HG03469 (cell line): ENCODE measurements around the gene BRSK2.
"Not testable (repeated sequence)": the region's sequence is repeated elsewhere in the genome, so short reads cannot be mapped to it uniquely, and the experiment has no call there.

Source experiments
- ATAC-seq: cut with Tn5 transposase; IDR thresholded peaks from one replicate; pipeline ENCODE4 v1.9.1; 2021; ENCODE audit warnings: mild to moderate bottlenecking, moderate library complexity, moderate number of reproducible peaks; ENCODE audit not compliant: unreplicated experiment

BRSK2 gene

DNA sequence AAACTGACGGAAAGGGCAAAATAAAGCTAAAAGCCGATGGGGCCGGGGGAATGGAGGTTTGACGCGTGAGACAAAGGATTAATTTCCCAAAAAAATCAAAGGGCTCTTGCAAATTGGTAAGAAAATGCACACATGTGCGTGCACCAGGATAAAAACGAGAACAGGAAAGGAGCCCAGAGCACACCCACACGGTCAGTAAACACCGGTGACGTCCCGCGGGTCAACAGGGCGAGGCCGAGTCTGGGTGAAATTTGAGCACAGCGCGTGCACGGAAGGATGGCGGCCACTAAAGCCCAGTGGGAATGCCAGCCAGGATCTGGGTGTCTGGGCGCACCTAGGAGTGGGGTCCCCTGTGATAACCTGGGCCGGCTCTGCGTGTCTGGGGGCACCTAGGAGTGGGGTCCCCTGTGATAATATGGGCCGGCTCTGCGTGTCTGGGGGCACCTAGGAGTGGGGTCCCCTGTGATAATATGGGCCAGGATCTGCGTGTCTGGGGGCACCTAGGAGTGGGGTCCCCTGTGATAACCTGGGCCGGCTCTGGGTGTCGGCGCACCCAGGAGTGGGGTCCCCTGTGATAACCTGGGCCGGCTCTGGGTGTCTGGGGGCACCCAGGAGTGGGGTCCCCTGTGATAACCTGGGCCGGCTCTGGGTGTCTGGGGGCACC lies 44.4 kb downstream of the BRSK2 start:
- ATAC-seq: no peak

DNA sequence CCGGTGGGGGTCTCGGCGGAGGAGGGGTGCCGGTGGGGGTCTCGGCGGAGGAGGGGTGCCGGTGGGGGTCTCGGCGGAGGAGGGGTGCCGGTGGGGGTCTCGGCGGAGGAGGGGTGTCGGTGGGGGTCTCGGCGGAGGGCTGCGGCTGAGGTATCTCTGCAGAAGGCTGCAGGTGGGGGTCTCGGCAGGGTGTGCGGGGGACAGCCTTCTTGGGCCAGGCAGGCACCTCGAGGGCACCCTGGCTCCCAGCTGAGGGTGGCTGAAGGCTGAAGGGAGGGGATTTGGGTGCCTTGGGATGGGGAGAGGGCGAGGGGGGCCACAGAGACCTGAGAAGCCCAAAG lies 45.7 kb downstream of the BRSK2 start:
- ATAC-seq: not testable (repeated sequence)

DNA sequence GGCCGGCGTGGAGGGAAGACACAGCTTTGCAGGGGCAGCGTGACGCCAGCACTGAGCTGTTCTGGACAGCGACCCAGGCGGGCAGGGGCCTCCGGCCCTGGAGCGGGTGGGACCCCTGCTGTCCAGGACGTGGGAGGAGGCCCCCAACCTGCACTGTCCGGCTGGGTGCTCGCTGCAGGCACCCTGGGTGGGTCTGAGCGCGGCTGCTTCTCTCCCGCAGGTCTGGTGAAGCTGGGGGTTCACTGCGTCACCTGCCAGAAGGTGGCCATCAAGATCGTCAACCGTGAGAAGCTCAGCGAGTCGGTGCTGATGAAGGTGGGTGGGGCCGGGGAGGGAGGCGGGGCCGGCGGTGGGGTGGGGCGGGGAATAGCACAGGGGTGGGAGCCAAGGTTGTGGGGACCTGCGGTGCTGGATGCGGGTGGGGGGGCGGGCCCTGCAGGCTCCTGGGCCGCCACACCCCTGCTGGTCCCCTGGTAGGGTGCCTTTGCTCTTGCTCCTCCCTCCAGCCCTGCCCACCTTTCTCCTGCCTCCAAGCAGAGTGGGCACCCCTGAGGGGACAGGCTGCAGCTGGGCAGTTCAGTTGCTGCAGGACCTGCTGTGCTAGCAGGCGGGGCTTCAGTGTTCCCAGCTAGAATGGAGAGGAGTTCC lies 46.2 kb downstream of the BRSK2 start:
- no peak for ATAC-seq

DNA sequence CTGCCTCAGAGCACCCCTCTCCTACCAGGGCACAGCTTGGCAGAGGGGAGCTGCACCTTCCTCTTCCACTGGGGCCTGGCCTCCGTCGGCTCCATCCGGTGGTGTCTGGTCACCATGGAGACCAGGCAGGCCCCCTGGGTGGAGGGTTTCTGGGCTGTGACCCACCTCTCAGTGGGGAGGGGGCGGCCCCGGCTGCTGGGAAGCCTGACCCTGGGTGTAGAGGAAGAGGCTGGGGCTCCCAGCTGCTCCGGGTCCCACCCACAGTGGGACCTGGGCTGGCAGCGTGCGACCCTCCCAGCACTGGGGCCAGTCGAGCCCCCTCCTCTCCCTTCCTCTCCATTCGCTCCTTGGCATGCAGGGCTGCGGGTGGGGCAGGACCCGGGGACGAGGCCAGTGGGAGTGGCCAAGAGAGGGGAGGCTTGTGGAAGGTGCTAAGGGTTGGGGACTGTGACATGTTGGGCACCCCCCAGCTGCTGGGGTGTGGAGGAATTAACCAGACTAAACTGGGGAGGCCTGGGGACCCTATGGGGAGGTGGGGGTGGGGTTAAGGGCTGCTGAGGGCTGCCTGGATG lies 46.8 kb downstream of the BRSK2 start:
- no peak for ATAC-seq

DNA sequence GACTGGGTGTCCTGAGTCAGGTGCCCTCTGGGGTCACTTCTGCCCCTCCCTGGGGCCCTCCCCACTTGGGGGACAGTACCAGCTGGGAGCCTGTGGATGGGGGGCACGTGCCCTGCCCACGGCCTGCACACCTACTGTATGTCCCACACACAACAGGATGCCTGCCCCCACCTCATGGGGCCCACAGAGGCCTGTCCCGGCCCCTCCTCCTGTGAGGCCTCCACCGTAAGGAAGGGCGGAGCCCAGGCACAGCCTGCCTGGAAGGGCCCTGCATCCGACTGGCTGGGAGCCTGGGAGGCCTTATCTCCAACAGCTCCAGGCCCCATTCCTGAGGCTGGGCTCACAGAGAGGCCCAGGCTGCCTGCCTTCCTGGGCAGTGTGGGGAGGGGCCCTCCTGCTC lies 47.8 kb downstream of the BRSK2 start:
- no peak for ATAC-seq

DNA sequence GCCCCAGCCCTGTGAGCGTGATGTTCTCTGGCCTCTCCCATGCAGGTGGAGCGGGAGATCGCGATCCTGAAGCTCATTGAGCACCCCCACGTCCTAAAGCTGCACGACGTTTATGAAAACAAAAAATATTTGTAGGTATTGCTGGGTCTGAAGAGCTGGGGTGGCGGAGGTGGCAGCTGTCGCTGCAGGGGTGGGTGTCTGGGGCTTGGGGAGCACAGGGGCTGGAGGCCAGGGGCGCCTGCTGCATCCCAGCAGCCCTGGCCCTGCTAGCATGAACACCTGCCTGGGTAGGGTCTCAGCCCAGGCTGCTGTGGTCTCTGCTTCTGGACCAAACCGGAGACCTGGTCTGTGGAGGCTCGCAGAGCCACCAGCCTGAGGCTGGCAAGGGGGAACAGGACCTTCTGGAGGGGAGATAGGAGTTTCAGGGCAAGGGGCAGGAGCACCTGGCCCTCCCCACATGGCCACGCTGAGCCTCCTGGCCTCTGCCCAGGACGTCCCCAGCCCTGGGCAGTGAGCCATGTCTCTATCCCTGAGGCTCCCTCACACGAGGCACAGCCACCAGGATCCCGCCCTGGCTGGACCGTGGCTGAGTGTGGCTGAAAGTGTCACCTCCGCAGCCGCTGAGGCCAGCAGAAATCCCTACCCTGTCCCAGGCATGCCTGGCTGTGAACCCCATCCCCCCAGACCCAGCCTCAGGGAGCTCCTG lies 48.7 kb downstream of the BRSK2 start:
- no peak for ATAC-seq

DNA sequence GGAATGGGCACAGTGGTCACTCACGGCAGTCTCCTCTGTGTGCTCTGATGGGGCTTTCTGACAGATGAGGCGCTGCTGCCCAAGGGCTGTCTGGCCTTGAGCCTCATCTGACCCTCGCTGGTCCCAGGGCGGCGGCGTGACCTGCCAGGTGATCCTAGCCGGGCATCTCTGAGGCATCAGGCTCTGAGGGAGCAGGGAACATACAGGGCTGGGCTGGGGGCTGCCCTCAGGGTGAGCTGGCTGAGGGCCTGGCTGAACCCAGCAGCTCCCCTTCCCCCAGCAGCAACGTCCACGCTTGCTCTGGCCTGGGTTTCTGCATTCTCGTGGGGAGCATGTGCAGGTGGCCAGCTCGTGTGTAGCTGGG lies 49.2 kb downstream of the BRSK2 start:
- ATAC-seq: no peak

DNA sequence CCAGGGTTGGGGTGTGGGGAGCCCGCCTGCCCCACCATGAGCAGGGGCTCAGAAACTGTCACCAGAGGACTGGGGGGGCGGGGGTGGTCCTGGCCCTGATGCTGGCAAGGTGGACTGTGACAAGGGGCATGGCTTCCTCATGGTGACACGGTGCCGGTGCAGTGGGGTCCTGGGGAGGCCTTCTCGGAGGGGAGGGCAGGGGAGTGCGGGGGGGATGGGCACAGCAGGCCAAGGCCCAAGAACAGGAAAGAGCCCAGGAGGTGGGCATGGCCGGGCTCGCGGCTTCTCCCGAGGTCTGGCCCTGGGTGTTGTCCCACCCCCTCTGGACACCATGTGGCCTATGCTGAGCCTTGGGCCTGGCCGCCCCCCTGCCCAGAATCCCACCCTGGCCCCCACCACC lies 49.6 kb downstream of the BRSK2 start:
- no peak for ATAC-seq

DNA sequence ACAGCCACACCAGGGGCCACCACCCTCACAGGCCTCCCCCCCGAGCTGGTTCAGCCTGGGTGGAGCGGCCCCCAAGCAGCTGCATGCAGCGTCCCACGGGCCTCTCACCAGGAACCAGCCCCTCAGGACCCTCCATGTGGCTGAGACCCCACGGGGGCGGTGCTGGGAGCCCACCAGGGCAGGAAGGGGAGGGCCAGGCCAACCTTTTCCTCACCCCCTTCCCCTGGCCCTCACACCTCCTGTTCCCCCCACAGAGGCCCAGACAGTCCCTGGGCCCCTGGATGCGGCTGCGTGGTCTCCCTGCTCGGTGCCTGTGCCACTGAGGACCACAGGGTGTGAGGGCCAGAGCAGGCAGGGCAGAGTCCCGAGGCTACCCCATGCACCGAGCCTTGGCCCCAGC lies 50.3 kb downstream of the BRSK2 start:
- no peak for ATAC-seq

DNA sequence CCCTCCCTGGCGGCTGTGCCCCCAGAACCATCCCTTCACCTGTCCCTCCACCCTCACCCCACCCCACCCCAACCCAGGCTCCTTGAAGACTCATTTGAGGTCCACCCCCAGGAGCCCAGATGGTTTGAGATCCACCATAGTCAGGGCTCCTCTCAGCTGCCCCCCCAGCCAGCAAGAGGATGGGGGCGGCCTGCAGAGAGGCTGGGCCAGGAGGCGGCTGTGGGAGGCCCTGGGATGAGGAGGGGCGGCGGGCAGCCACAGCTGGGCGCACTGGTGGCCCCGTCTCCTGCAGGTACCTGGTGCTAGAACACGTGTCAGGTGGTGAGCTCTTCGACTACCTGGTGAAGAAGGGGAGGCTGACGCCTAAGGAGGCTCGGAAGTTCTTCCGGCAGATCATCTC lies 50.8 kb downstream of the BRSK2 start:
- no peak for ATAC-seq

DNA sequence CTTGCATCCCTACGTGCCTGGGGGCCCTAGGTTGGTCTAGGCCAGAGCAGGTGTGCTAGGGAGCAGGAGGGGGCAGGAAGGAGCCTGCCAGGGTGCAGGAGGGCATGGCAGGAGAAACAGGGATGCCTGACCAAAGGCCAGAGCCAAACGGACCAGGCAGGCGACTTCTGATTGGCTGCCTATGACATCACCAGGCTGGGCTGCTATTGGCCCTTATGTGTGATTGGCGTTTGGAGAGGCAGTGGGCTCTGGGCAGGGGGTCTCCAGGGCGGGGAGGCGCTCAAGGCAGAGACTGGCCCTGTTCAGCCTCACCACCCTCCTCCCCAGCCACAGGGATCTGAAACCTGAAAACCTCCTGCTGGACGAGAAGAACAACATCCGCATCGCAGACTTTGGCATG lies 52.4 kb downstream of the BRSK2 start:
- no peak for ATAC-seq

DNA sequence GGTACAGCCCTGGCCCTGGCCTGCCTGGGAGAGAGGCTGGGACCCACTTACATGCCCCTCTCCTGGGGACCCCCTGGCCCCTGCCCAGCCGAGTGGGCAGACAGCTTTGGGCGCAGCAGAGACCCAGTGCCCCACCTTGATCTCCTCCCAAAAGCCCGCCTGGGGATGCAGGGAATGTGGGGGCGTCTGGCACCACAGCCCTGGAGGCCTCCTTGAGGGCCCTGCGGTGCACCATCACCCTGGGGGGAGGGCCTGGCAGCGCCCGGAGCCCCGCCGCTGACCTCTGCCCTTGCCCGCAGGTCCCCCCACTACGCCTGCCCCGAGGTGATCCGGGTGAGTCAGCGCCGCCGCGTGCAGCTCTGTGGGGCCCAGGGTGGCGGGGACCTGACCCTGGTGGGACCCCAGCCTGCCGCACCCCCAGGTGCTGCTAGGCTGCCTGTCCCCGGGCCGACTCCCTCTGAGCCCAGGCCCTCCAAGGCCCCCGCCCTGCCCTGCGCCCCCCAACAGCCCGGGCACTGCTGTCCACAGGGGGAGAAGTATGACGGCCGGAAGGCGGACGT lies 53.2 kb downstream of the BRSK2 start:
- ATAC-seq: no peak

DNA sequence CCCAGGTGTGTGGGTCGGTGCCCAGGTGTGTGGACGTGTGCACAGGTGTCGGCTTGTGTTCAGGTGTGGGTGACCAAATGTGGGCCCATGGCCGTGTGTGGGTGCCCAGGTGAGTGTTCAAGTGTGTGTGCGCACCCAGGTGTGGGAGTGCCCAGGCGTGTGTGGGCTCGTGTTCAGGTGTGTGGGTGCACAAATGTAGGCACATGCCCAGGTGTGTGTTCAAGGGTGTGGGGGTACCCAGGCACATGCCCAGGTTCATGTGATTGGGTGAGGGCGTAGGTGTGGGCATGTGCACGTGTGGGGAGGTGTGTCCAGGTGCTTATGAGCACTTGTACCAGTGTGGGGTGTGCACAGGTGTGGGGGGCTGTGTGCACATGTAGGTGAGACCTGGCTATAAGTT lies 54.0 kb downstream of the BRSK2 start:
- ATAC-seq: no peak

DNA sequence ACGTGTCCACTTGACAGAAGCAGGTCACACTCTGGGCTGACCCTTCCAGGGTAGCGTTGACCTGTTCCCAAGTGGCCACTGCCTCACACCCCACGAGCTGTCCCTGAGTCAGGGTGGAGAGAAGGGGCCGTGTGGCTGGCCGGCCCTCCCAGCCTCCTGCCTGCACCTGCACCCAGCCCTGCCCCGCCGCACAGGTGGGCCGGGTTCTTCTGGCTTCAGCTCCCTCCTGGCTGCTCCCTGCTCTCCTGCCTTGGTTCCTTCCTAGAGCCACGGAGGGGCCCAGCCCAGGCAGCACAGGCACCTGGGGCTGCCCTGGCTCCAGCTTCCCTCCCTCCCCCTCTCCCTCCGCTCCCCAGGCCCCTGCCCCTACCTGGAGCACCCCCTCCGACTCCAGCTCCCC lies 54.6 kb downstream of the BRSK2 start:
- ATAC-seq: no peak

DNA sequence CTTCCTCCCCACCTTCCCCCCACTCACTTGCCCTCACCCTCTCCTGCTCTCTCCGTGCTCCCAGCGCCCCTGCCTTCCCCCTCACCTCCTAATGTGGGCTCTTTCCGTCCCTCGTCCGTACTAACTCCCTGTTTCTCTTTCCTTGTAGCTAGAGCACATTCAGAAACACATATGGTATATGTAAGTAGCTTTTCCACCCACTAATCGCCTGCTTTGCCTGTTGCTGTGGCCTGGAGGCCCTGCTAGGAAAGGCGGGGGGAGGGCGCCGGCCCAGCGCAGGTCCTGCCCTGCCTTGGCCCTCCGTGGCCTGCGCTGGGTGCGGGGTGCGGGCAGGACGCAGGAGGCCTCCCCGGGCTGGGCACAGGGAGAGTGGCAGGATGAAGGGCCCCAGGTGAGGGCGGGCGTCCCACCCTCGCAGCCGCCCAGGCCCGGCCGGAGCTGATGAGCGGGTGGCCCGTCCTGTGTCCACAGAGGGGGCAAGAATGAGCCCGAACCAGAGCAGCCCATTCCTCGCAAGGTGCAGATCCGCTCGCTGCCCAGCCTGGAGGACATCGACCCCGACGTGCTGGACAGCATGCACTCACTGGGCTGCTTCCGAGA lies 55.2 kb downstream of the BRSK2 start:
- ATAC-seq: no peak

DNA sequence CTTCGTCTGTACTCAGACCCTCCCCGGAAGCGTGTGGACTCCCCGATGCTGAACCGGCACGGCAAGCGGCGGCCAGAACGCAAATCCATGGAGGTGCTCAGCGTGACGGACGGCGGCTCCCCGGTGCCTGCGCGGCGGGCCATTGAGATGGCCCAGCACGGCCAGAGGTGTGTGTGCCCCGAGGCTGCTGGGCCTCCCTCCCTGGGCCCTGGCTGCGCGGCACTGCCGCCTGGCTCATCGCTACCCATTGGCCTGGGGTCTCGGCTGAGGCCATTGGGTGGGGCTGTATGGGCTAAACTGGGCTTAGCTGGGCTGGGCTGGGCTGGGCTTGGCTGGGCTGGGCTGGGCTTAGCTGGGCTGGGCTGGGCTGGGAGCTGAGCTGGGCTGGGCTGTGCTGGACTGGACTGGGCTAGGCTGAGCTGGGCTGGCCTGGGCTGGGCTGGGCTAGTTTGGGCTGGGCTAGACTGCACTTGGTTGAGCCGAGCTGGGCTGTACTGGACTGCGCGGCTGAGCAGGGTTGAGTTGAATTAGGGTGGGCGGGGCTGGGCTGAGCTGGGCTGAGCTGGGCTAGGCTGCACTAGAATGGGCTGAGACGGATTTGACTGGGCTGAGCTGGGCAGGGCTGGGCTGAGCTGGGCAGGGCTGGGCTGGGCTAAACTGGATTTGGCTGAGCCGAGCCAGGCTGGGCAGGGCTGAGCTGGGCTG lies 56.2 kb downstream of the BRSK2 start:
- no peak for ATAC-seq

DNA sequence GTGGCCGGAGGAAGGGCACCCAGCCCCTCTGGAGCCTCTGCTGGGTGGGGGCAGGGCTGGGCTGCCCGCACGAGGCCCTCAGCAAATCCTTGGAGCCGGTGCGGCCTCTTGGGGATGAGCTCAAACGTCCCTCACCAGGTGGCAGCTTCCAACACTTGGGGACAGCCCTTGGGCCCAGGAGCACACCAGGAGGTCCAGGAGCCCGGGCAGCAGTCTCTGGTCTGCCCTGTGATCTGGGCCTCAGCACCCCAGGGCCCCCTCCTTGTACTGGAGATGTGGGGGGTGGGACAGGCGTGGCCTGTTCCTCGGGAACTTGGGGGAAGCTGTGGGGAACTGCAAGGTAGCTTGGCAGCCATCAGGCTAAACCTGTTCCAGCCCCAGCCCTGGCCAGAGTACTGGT lies 56.9 kb downstream of the BRSK2 start:
- ATAC-seq: no peak

DNA sequence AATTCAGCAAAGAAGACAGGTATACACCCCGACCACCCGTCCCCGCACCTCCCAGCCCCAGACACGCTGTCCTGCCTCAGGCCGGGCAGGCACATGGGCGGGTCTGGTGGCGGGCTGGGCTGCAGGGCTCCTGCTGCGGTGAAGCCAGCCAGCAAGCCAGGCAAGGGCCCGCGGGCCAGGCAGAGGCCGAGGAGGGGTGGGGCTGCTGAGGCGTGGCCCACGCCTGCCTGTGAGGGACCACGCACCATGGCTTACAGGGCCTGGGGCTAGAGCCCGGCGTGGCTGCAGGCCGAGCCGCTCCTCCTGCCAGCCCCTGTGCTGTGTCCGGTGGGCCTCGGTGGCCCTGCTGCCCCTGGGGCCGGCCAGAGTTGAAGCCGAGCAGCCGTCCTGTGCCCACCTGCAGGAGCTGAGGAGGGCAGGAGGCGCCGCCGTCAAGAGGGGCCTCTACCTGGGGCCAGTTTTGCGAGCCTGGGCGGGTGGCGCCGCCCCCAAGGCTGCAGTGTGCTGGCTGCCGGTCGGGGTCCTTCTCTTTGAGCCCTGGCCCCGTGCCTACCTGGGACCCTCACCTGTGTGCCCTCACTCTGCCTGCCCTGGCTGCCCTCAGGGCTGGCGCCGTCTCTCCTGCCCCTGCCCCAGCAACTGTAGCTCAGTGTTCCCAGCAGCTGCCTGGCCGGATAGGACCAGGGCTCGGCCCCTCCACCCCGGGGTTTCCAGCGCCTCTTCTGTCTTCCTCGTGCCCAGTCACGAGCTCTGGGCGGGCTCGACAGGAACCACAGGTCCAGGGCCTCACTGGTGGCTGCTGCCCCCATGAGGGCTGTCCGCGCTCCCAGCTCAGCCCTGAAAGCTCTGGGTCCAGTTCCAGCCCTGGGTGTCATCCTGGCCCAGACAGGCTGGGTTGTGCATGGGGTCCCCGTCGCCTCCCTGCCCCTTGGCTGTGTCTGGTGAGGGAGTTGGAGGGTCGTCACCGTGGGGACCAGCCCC lies 58.4 kb downstream of the BRSK2 start:
- ATAC-seq: no peak

DNA sequence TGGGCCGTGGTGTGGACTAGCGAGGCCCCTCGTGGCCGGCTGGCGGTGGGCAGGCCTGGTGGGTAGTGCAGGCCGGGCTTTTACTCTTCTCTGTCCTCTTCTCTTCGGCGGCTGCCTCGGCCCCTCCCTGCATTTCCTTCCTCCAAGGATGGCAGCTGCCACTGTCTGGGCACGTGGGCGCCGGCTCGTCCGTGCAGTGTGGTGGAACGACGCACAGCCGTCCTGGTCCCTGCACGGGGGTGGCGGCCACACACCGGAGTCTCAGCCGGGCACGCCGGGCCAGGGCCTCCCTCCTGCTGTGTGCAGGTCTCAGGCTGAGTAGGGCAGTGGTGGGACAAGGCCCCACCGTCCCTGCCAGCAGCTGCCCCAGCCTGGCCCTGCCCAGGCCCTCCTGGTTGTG lies 59.1 kb downstream of the BRSK2 start:
- no peak for ATAC-seq
